Mesendoderm (in vitro differentiated cells): ENCODE measurements around the gene TCF4.

Experiments used
- DNase-seq: peaks from one replicate; pipeline ENCODE4 v3.0.0; 2013
- H2AK5ac ChIP-seq: 2 replicates; pipeline ENCODE4 v1.6.1; 2013; ENCODE audit warnings: low read length, inconsistent platforms
- H2BK120ac ChIP-seq: 2 replicates; pipeline ENCODE4 v1.6.1; 2013; ENCODE audit warnings: low read depth, mild to moderate bottlenecking, low read length, moderate library complexity, mixed read lengths
- H2BK15ac ChIP-seq: replicated peaks from 2 replicates; pipeline ENCODE4 v1.6.1; 2013; ENCODE audit warnings: low read depth, mild to moderate bottlenecking, moderate library complexity
- H2BK5ac ChIP-seq: 2 replicates; pipeline ENCODE4 v1.6.1; 2013; ENCODE audit warnings: low read length, inconsistent platforms
- H3K18ac ChIP-seq: 2 replicates; pipeline ENCODE4 v1.6.1; 2013; ENCODE audit warnings: mild to moderate bottlenecking, low read length, mixed read lengths
- H3K23ac ChIP-seq: one replicate; pipeline ENCODE4 v1.6.1; 2013; ENCODE audit warnings: low read length
- H3K27ac ChIP-seq: 2 replicates; pipeline ENCODE4 v1.5.1; 2013; ENCODE audit warnings: low read depth, mild to moderate bottlenecking, inconsistent platforms, low read length, moderate library complexity
- H3K27me3 ChIP-seq: 2 replicates; pipeline ENCODE4 v1.6.1; 2013; ENCODE audit warnings: low read length, control low read depth, mild to moderate bottlenecking, inconsistent platforms; ENCODE audit not compliant: insufficient read depth, poor library complexity
- H3K36me3 ChIP-seq: 2 replicates; pipeline ENCODE4 v1.6.1; 2013; ENCODE audit warnings: low read length, inconsistent platforms; ENCODE audit not compliant: control insufficient read depth, insufficient read depth
- H3K4ac ChIP-seq: one replicate; pipeline ENCODE4 v1.6.1; 2013; ENCODE audit warnings: low read depth, mild to moderate bottlenecking, low read length, moderate library complexity
- H3K4me1 ChIP-seq: 2 replicates; pipeline ENCODE4 v1.6.1; 2013; ENCODE audit warnings: low read depth, low read length, inconsistent platforms; ENCODE audit not compliant: control insufficient read depth
- H3K4me2 ChIP-seq: 2 replicates; pipeline ENCODE4 v1.6.1; 2013; ENCODE audit warnings: low read length
- H3K4me3 ChIP-seq: 2 replicates; pipeline ENCODE4 v1.5.1; 2013; ENCODE audit warnings: mild to moderate bottlenecking, low read length
- H3K56ac ChIP-seq: one replicate; pipeline ENCODE4 v1.6.1; 2013; ENCODE audit warnings: low read length
- H3K79me1 ChIP-seq: 2 replicates; pipeline ENCODE4 v1.6.1; 2013; ENCODE audit warnings: low read length, inconsistent platforms
- H3K79me2 ChIP-seq: 2 replicates; pipeline ENCODE4 v1.6.1; 2013; ENCODE audit warnings: mild to moderate bottlenecking, low read length; ENCODE audit not compliant: control insufficient read depth, insufficient read depth
- H3K9ac ChIP-seq: 2 replicates; pipeline ENCODE4 v1.6.1; 2013; ENCODE audit warnings: low read length, inconsistent platforms
- H4K5ac ChIP-seq: one replicate; pipeline ENCODE4 v1.6.1; 2013; ENCODE audit warnings: low read length
- H4K8ac ChIP-seq: one replicate; pipeline ENCODE4 v1.6.1; 2013; ENCODE audit warnings: low read depth, mild to moderate bottlenecking, control low read depth, low read length, moderate library complexity
- WGBS: extraction: QIAGEN DNeasy Blood & Tissue Kit; methylation state at CpG from one replicate; pipeline ENCODE4 v1.1.7; 2013; ENCODE audit warnings: low lambda C conversion rate, missing lambda C conversion rate; ENCODE audit not compliant: insufficient coverage; ENCODE audit errors: extremely low coverage; 5-methylcytosine and 5-hydroxymethylcytosine counted together

Gene TCF4

DNA sequence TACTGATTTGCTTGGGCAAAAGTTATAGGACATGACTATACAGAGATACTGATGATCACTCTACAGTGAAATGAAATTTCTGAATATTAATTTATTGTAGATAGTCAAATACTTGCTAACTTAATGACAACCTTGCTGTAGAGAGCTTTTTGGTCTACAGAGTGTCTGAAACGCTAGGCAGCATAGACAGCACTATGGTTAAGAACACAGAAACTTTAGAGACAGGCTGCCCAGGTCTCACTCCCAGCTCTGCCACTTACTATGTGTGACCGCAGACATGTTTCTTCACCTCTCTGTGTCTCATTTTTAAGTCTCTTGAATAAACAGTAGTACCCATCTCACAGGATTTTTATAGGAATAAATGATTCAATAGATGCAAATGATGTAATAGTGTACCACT lies 247.0 kb downstream of the TCF4 start:
- Histone ChIP-seq H3K18ac (no peak overlapping the region), H3K4me1 (no peaks in the 10 kb centered on the region)
- WGBS: no CpG with 5 or more reads among the region's 2 CpGs

DNA sequence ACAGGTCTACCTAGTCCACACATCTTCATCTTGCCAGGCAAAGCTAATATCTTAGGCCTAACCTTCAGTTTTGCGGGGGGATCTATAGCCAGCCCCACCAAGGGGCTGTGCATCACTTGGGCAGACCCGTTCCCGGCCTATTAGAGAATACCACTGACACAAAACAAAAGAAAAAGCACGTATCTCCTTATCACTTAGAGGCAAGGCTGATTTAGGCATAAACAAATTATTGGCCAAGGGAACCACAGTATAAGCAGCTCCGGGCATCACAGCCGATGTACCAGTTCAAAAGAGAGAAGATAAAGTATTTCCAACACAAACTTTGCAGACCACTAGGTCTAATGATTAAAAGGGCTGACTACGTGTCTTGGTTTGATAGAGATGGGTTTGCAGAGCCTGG lies 248.0 kb downstream of the TCF4 start:
- H3K18ac ChIP-seq: no peak overlapping the region
- no peak overlapping the region for H4K5ac ChIP-seq
- no peak overlapping the region for H3K4me3 ChIP-seq
- no peak overlapping the region for H3K4me2 ChIP-seq
- no peak overlapping the region for H3K23ac ChIP-seq
- no peak overlapping the region for H2AK5ac ChIP-seq
- no CpG with 5 or more reads among the region's 7 CpGs for WGBS
- no peak overlapping the region for H2BK15ac ChIP-seq
- no peaks in the 10 kb centered on the region for H3K36me3 ChIP-seq
- no peak overlapping the region for H2BK120ac ChIP-seq
- no peak overlapping the region for H2BK5ac ChIP-seq
- H3K27ac ChIP-seq: no peak overlapping the region
- no peak overlapping the region for H4K8ac ChIP-seq
- H3K79me2 ChIP-seq: no peaks in the 10 kb centered on the region
- no peak overlapping the region for H3K56ac ChIP-seq
- no peaks in the 10 kb centered on the region for H3K4me1 ChIP-seq
- no peak overlapping the region for H3K9ac ChIP-seq
- H3K27me3 ChIP-seq: no peaks in the 10 kb centered on the region
- H3K4ac ChIP-seq: no peak overlapping the region
- no peak for DNase-seq
- H3K79me1 ChIP-seq: peaks cover 1% of the 10 kb centered on the region

More for the DNA sequence above, 247.0 kb downstream of the TCF4 start:
- peaks cover 1% of the 10 kb centered on the region for H3K79me1 ChIP-seq
- no peak overlapping the region for H2BK15ac ChIP-seq
- H3K4me3 ChIP-seq: no peak overlapping the region
- no peak overlapping the region for H3K23ac ChIP-seq
- DNase-seq: no peak
- H3K4me2 ChIP-seq: no peak overlapping the region
- no peak overlapping the region for H3K9ac ChIP-seq
- H2BK5ac ChIP-seq: no peak overlapping the region
- H3K27me3 ChIP-seq: no peaks in the 10 kb centered on the region
- no peak overlapping the region for H2BK120ac ChIP-seq
- no peak overlapping the region for H4K8ac ChIP-seq
- H3K79me2 ChIP-seq: no peaks in the 10 kb centered on the region
- H4K5ac ChIP-seq: no peak overlapping the region
- no peak overlapping the region for H3K27ac ChIP-seq
- no peak overlapping the region for H3K56ac ChIP-seq
- no peak overlapping the region for H2AK5ac ChIP-seq
- no peaks in the 10 kb centered on the region for H3K36me3 ChIP-seq
- no peak overlapping the region for H3K4ac ChIP-seq

DNA sequence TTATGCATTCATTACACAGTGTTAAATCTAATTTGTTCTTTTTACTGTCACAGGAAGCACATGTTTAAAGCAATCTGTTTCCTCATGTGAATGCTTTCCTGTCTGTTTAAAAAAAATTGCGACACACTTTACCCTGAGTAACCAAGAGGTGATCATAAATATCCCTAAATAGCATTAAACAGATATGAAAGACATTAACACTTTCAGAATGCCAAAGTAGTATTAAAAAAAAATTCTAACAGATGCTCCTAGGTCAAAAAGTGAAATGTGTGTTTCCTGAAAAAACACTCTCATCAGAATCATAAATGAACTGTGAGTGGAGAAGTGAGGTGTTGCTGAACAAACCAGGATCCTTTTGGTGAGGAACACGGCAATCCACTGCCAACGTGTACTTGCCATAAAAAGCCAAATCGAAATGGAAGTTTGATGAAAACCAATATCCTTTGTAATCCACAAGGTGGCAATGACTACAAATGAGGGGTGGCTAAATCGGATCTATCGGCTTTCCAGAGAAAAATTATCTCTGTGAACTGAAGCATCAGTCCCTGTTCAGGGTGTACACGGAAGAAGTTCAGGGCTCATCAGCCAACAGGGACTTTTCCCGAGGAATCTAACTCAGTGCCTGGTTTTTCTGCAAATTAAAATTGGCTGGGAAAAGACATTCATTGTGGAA lies 248.9 kb downstream of the TCF4 start:
- Histone ChIP-seq H3K56ac (no peak overlapping the region), H3K9ac (no peak overlapping the region), H4K5ac (no peak overlapping the region), H3K18ac (no peak overlapping the region), H4K8ac (no peak overlapping the region), H3K4me2 (no peak overlapping the region), H3K36me3 (no peaks in the 10 kb centered on the region), H3K27me3 (no peaks in the 10 kb centered on the region), H3K23ac (no peak overlapping the region), H2AK5ac (no peak overlapping the region), H2BK120ac (no peak overlapping the region), H3K4me3 (no peak overlapping the region), H2BK5ac (no peak overlapping the region), H3K79me1 (peaks cover 1% of the 10 kb centered on the region), H3K79me2 (no peaks in the 10 kb centered on the region), H2BK15ac (no peak overlapping the region), H3K27ac (no peak overlapping the region), H3K4me1 (no peaks in the 10 kb centered on the region), H3K4ac (no peak overlapping the region)
- DNase-seq: no peak
- no CpG with 5 or more reads among the region's 8 CpGs for WGBS

DNA sequence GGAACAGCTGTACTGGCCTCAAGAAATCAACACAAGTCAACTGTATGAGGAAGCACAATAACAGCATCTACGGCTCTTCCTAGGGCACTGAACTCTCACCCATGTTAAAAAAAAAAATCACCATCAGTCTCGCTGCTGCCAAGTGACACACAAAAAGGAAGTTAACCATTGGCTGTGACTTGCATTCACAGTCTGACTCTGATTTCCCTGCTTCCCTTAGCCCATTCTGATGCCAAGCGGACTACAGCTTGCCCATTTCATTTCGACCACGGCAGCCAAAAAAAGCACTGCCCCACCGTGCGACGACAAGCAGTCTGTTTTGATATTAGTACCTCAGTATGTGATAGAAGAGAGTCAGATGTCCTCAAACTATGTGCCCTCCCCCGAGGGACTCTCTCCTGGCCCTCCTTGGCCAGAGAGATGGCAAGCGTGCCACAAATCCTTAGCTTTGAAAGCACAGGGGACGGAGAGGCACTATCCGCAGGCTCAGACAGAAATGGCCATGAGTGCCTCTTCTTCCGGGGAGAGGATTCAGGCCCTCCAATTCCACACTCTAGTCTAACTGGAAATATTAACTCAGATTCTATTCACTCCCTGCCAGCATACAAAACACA lies 250.0 kb downstream of the TCF4 start:
- Histone ChIP-seq H3K18ac (no peak overlapping the region), H3K4ac (no peak overlapping the region), H3K79me1 (peaks cover 1% of the 10 kb centered on the region), H3K23ac (no peak overlapping the region), H3K27ac (no peak overlapping the region), H2BK5ac (no peak overlapping the region), H4K8ac (no peak overlapping the region), H2AK5ac (no peak overlapping the region), H3K4me1 (no peaks in the 10 kb centered on the region), H3K56ac (no peak overlapping the region), H2BK15ac (no peak overlapping the region), H3K79me2 (no peaks in the 10 kb centered on the region), H3K9ac (no peak overlapping the region), H3K36me3 (no peaks in the 10 kb centered on the region), H3K4me2 (no peak overlapping the region), H3K4me3 (no peak overlapping the region), H3K27me3 (no peaks in the 10 kb centered on the region), H4K5ac (no peak overlapping the region), H2BK120ac (no peak overlapping the region)
- DNase-seq: no peak
- no CpG with 5 or more reads among the region's 13 CpGs for WGBS

DNA sequence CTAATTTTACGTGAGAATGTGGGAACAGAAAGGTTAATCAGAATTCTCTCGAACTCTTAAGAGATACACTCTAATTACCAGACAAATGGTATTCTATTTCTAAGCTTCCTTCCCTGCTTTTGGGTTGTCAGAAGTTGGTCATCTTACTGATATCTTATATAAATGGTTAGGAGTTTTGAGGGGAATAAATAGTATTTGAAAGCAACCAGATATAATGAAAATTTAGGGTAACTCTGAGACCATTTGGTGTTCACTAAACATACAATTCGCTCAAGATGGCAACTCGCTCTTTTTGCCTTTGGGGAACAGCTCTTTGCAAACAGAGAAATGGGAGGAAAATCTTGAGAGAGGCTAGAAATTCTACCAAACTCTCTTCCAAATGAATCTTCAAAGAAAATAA lies 250.9 kb downstream of the TCF4 start:
- H3K27ac ChIP-seq: no peak overlapping the region
- H3K36me3 ChIP-seq: no peaks in the 10 kb centered on the region
- H2BK5ac ChIP-seq: no peak overlapping the region
- H3K18ac ChIP-seq: no peak overlapping the region
- no peaks in the 10 kb centered on the region for H3K79me2 ChIP-seq
- WGBS: no CpG with 5 or more reads among the region's 4 CpGs
- no peak overlapping the region for H3K4me2 ChIP-seq
- H3K56ac ChIP-seq: no peak overlapping the region
- no peak overlapping the region for H4K5ac ChIP-seq
- H3K27me3 ChIP-seq: no peaks in the 10 kb centered on the region
- H3K4me1 ChIP-seq: no peaks in the 10 kb centered on the region
- no peak overlapping the region for H4K8ac ChIP-seq
- no peak overlapping the region for H3K23ac ChIP-seq
- no peak overlapping the region for H2BK120ac ChIP-seq
- H2AK5ac ChIP-seq: no peak overlapping the region
- H3K79me1 ChIP-seq: peaks cover 1% of the 10 kb centered on the region
- DNase-seq: no peak
- H3K4ac ChIP-seq: no peak overlapping the region
- H3K4me3 ChIP-seq: no peak overlapping the region
- no peak overlapping the region for H2BK15ac ChIP-seq
- no peak overlapping the region for H3K9ac ChIP-seq
